ENCODE measurements around the gene RAP1A.
"Not testable (repeated sequence)": the region's sequence is repeated elsewhere in the genome, so short reads cannot be mapped to it uniquely, and the experiment has no call there.

The RAP1A gene

DNA sequence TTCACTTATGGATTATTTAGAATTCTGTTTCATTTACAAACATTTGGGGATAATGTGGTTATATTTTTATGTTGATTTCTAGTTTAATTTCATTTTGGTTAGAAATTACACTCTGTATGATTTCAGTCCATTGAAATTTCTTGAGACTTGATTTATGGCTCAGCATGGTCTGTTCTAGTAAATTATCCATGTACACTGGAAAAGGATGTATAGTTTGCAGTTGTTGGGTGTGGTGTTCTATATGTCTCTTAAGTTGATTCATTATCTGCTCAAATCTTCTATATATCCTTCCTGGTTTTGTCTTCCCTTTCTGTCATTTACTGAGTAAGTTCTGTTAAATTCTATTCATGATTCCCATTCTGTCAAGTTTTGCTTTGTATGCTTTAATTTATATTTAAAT lies 52.3 kb downstream of the RAP1A start:
- Histone ChIP-seq H3K4me3 (ENCODE audit: low read length) (no peak overlapping the region), H3K27ac (ENCODE audit: low read depth, low read length) (no peak overlapping the region), H3K27me3 (ENCODE audit: insufficient read depth, low read length) (no peaks in the 10 kb centered on the region), H3K4me1 (ENCODE audit: insufficient read depth, low read length) (peaks cover 3% of the 10 kb centered on the region; the same call in 1 of the 2 replicates), H3K9ac (ENCODE audit: low read depth, low read length) (no peak overlapping the region), H3K36me3 (ENCODE audit: insufficient read depth, low read length) (no peaks in the 10 kb centered on the region), H3K9me3 (ENCODE audit: insufficient read depth, low read depth, low read length) (no peaks in the 10 kb centered on the region)

DNA sequence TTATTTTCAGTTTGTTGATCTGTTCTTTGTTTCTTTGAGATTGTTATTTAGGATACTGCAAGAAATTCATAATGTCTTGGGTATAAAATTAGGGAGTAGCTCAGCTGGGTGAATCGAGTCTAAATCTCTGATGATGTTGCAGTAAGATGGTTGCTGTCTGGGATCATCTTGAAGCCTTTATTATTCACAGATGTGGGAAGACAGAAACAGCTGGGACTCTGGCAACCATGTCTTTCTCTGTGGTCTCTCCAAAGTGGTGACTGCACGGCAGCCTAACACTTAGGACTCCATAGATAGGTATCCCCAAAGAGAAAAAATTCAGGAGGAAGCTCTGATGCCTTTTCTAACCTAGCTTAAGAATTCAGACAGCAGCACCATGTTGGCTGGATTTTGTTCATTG lies 52.7 kb downstream of the RAP1A start:
- no peak overlapping the region for H3K4me3 ChIP-seq (ENCODE audit: low read length)
- H3K36me3 ChIP-seq (ENCODE audit: insufficient read depth, low read length): no peaks in the 10 kb centered on the region
- H3K27ac ChIP-seq (ENCODE audit: low read depth, low read length): no peak overlapping the region
- H3K27me3 ChIP-seq (ENCODE audit: insufficient read depth, low read length): no peaks in the 10 kb centered on the region
- H3K9me3 ChIP-seq (ENCODE audit: insufficient read depth, low read depth, low read length): no peaks in the 10 kb centered on the region
- peaks cover 3% of the 10 kb centered on the region; the same call in 1 of the 2 replicates for H3K4me1 ChIP-seq (ENCODE audit: insufficient read depth, low read length)
- 92% methylated on average over 2 of the region's 2 CpGs for WGBS
- no peak overlapping the region for H3K9ac ChIP-seq (ENCODE audit: low read depth, low read length)

DNA sequence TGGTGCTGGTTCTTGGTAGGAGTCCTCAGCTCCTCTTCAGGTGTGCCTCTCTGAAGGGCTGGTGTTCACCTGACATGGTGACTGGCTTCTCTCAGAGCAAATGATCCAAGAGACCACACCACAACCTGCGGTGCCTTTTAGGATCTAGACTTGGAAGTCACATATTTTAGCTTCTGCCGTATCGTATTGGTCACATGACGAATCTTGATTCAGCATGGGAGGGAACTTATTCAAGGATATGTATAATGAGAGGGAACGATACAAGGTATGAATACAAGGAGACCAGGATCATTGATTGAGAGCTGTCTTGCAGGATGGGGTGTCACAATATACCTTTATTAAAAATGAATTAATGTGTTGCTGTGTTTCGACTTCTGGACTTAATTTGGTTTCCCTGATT lies 58.0 kb downstream of the RAP1A start:
- Histone ChIP-seq H3K4me3 (ENCODE audit: low read length) (no peak overlapping the region), H3K4me1 (ENCODE audit: insufficient read depth, low read length) (0 out of 2 replicates have a peak, but pooled peaks cover 3% of the 10 kb centered on the region), H3K9me3 (ENCODE audit: insufficient read depth, low read depth, low read length) (peaks cover 7% of the 10 kb centered on the region), H3K27ac (ENCODE audit: low read depth, low read length) (no peak overlapping the region), H3K27me3 (ENCODE audit: insufficient read depth, low read length) (no peaks in the 10 kb centered on the region), H3K9ac (ENCODE audit: low read depth, low read length) (no peak overlapping the region), H3K36me3 (ENCODE audit: insufficient read depth, low read length) (peaks cover 7% of the 10 kb centered on the region; the same call in 1 of the 2 replicates)
- 96% methylated on average over 5 of the region's 6 CpGs for WGBS

DNA sequence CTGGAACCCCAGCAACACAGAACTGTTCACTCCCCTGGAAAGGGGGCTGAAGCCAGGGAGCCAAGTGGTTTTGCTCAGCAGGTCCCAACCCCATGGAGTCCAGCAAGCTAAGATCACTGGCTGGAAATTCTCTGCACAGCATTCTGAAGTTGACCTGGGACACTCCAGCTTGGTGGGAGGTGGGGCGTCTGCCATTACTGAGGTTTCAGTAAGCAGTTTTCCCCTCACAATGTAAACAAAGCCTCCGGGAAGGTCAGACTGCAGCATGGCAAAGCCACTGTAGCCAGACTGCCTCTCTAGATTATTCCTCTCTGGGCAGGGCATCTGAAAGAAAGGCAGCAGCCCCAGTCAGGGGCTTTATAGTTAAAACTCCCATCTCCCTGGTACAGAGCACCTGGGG lies 60.0 kb downstream of the RAP1A start:
- H3K27me3 ChIP-seq (ENCODE audit: insufficient read depth, low read length): no peaks in the 10 kb centered on the region
- H3K4me1 ChIP-seq (ENCODE audit: insufficient read depth, low read length): no peaks in the 10 kb centered on the region
- WGBS: 90% methylated on average over 2 of the region's 2 CpGs
- H3K9ac ChIP-seq (ENCODE audit: low read depth, low read length): no peak overlapping the region
- no peak overlapping the region for H3K27ac ChIP-seq (ENCODE audit: low read depth, low read length)
- H3K36me3 ChIP-seq (ENCODE audit: insufficient read depth, low read length): peaks cover 7% of the 10 kb centered on the region; the same call in 1 of the 2 replicates
- H3K4me3 ChIP-seq (ENCODE audit: low read length): no peak overlapping the region
- H3K9me3 ChIP-seq (ENCODE audit: insufficient read depth, low read depth, low read length): peaks cover 9% of the 10 kb centered on the region

DNA sequence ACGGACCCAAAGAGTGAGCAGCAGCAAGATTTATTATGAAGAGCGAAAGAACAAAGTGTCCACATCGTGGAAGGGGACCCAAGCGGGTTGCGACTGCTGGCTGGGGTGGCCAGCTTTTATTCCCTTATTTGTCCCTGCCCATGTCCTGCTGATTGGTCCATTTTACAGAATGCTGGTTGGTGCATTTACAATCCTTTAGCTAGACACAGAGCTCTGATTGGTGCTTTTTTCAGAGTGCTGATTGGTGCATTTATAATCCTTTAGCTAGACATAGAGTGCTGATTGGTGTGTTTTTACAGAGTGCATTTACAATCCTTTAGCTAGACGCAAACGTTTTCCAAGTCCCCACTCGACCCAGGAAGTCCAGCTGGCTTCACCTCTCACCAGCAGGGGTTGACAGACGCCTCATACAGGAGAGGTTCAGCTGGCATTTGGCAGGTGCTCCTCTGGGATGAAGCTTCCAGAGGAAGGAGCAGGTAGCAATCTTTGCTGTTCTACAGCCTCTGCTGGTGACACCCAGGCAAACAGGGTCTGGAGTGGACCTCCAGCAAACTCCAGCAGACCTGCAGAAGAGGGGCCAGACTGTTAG lies 60.7 kb downstream of the RAP1A start:
- not testable (repeated sequence) for H3K36me3 ChIP-seq (ENCODE audit: insufficient read depth, low read length); H3K4me3 ChIP-seq (ENCODE audit: low read length); H3K9ac ChIP-seq (ENCODE audit: low read depth, low read length)

DNA sequence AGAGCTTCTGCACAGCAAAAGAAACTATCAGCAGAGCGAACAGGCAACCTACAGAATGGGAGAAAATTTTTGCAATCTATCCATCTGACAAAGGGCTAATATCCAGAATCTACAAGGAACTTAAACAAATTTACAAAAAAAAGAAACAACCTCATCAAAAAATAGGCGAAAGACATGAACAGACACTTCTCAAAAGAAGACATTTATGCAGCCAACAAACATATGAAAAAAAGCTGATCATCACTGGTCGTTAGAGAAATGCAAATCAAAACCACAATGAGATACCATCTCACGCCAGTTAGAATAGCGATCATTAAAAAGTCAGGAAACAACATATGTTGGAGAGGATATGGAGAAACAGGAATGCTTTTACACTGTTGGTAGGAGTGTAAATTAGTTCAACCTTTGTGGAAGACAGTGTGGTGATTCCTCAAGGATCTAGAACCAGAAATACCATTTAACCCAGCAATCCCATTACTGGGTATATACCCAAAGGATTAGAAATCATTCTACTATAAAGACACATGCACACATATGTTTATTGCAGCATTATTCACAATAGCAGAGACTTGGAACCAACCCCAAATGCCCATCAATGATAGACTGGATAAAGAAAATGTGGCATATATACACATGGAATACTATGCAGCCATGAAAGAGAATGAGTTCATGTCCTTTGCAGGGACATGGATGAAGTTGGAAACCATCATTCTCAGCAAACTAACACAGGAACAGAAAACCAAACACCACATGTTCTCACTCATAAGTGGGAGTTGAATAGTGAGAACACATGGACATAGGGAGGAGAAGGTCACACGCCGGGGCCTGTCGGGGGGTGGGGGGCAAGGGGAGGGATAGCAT lies 65.9 kb downstream of the RAP1A start:
- WGBS: 95% methylated on average over 8 of the region's 8 CpGs
- not testable (repeated sequence) for H3K9ac ChIP-seq (ENCODE audit: low read depth, low read length); H3K4me1 ChIP-seq (ENCODE audit: insufficient read depth, low read length); H3K27ac ChIP-seq (ENCODE audit: low read depth, low read length); H3K9me3 ChIP-seq (ENCODE audit: insufficient read depth, low read depth, low read length); H3K36me3 ChIP-seq (ENCODE audit: insufficient read depth, low read length); H3K27me3 ChIP-seq (ENCODE audit: insufficient read depth, low read length); H3K4me3 ChIP-seq (ENCODE audit: low read length)

More for the DNA sequence above, 60.7 kb downstream of the RAP1A start:
- 93% methylated on average over 9 of the region's 9 CpGs for WGBS
- H3K4me1 ChIP-seq (ENCODE audit: insufficient read depth, low read length); H3K27me3 ChIP-seq (ENCODE audit: insufficient read depth, low read length); H3K9me3 ChIP-seq (ENCODE audit: insufficient read depth, low read depth, low read length); H3K27ac ChIP-seq (ENCODE audit: low read depth, low read length): not testable (repeated sequence)

DNA sequence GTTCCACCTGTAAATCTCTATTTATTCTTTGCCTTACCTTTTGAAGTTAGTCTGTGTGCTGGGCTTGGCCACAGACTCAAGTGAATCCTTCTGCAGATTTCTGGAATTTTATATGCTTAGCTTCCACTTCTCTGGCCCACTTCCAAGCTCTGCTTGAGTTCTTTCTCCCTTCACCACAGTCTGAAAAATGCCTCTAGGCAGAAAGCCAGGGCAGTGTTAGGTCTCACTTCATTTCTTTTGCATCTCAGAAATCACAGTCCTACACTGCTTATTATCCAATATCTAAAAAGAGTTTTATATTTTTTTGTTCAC lies 70.7 kb downstream of the RAP1A start:
- Histone ChIP-seq H3K36me3 (ENCODE audit: insufficient read depth, low read length) (peaks cover 41% of the 10 kb centered on the region), H3K9me3 (ENCODE audit: insufficient read depth, low read depth, low read length) (no peaks in the 10 kb centered on the region), H3K4me1 (ENCODE audit: insufficient read depth, low read length) (no peaks in the 10 kb centered on the region), H3K27me3 (ENCODE audit: insufficient read depth, low read length) (no peaks in the 10 kb centered on the region), H3K27ac (ENCODE audit: low read depth, low read length) (no peak overlapping the region), H3K4me3 (ENCODE audit: low read length) (no peak overlapping the region), H3K9ac (ENCODE audit: low read depth, low read length) (no peak overlapping the region)

DNA sequence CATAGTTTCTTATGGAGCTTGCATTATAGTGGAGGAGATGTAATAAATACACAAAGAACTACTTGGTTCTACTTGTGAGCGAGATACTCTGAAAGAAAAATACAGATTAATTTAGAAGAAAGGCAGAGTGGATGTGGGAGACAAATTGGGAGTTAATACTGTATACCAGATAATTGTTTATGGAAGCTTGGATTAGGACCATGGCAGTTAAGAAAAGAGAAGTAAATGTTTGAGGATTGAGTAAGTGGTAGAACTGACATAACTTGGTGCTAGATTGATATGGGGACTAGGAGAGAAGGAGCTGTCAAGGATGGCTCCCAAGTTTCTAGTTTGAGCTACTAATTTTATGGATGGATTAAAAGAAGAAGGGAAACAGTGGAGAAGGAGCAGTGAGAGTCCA lies 72.3 kb downstream of the RAP1A start:
- Histone ChIP-seq H3K27me3 (ENCODE audit: insufficient read depth, low read length) (no peaks in the 10 kb centered on the region), H3K4me3 (ENCODE audit: low read length) (no peak overlapping the region), H3K4me1 (ENCODE audit: insufficient read depth, low read length) (no peaks in the 10 kb centered on the region), H3K27ac (ENCODE audit: low read depth, low read length) (no peak overlapping the region), H3K9me3 (ENCODE audit: insufficient read depth, low read depth, low read length) (no peaks in the 10 kb centered on the region), H3K36me3 (ENCODE audit: insufficient read depth, low read length) (peaks cover 56% of the 10 kb centered on the region), H3K9ac (ENCODE audit: low read depth, low read length) (no peak overlapping the region)
- WGBS: 98% methylated on average over 1 of the region's 1 CpG

DNA sequence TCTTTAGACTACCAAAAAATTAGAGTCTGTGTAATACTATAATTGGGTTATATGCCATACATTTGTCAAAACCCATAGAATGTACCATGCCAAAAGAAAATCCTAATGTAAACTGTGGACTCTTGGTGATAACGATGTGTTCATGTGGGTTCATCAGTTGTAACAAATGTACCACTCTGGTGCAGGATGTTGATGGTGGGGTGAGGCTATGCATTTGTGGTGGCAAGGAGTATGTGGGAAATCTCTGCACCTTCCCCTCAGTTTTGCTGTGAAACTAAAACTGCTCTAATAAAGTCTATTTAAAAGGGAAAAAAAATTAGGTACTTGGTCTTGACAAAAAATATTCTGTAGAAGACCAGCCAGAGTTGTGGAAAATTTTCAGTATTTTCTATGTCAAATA lies 76.2 kb downstream of the RAP1A start:
- no peaks in the 10 kb centered on the region for H3K9me3 ChIP-seq (ENCODE audit: insufficient read depth, low read depth, low read length)
- no peaks in the 10 kb centered on the region for H3K27me3 ChIP-seq (ENCODE audit: insufficient read depth, low read length)
- no peak overlapping the region for H3K4me3 ChIP-seq (ENCODE audit: low read length)
- no peaks in the 10 kb centered on the region for H3K4me1 ChIP-seq (ENCODE audit: insufficient read depth, low read length)
- H3K36me3 ChIP-seq (ENCODE audit: insufficient read depth, low read length): peaks cover 96% of the 10 kb centered on the region
- no peak overlapping the region for H3K9ac ChIP-seq (ENCODE audit: low read depth, low read length)
- 96% methylated on average over 1 of the region's 1 CpG for WGBS
- H3K27ac ChIP-seq (ENCODE audit: low read depth, low read length): no peak overlapping the region

DNA sequence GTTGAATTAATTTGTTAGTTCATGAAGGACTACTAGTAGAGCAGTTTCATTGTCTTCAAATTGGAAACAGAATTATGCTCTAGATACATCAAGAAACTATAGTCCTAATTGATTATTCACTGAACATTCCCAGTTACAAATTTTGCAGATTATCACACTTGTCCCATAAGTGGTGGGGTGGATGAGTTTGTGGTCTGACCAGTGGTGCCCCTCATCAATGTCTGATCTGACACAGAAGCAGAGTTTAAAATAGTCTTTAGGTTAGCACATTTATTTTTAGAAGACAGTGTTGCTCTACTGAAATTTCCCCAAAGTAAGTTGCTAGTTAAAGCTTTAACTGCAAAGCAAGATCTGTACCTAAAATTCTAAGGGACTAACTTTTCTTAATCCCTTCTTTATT lies 76.7 kb downstream of the RAP1A start:
- Histone ChIP-seq H3K27me3 (ENCODE audit: insufficient read depth, low read length) (no peaks in the 10 kb centered on the region), H3K4me1 (ENCODE audit: insufficient read depth, low read length) (no peaks in the 10 kb centered on the region), H3K9me3 (ENCODE audit: insufficient read depth, low read depth, low read length) (no peaks in the 10 kb centered on the region), H3K27ac (ENCODE audit: low read depth, low read length) (no peak overlapping the region), H3K9ac (ENCODE audit: low read depth, low read length) (no peak overlapping the region), H3K4me3 (ENCODE audit: low read length) (no peak overlapping the region), H3K36me3 (ENCODE audit: insufficient read depth, low read length) (peaks cover 98% of the 10 kb centered on the region)

DNA sequence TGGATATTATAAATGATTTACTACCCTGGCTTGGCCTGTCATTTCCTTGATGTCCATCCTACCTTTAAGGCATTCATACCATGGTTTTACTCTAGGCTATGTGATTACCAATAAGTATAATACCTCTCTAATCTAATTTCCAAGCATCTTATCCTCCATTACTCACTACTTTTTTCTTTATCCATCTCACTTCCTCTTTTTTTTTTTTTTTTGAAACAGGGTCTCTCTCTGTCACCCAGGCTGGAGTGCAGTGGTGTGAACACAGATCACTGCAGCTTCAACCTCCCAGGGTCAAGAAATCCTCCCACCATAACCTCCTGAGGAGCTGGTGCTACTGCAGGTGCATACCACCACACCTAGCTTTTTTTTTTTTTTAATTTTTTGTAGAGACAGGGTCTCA lies 79.7 kb downstream of the RAP1A start:
- Histone ChIP-seq H3K9me3 (ENCODE audit: insufficient read depth, low read depth, low read length) (no peaks in the 10 kb centered on the region), H3K36me3 (ENCODE audit: insufficient read depth, low read length) (peaks cover 97% of the 10 kb centered on the region), H3K27me3 (ENCODE audit: insufficient read depth, low read length) (no peaks in the 10 kb centered on the region), H3K27ac (ENCODE audit: low read depth, low read length) (no peak overlapping the region), H3K4me1 (ENCODE audit: insufficient read depth, low read length) (no peaks in the 10 kb centered on the region), H3K4me3 (ENCODE audit: low read length) (no peak overlapping the region), H3K9ac (ENCODE audit: low read depth, low read length) (no peak overlapping the region)
